Pancreas (tissue), 10 donors: ENCODE results near the gene BLID. TPM values are rescaled to one million over a fixed set of nuclear protein-coding genes. Genes with fewer than 3 reads are reported as not detected.

Source experiments
- ATAC-seq, 4 donors: fragments of 200-7000 bp; cut with Tn5 transposase; one replicate each; pipeline versions ENCODE4 v1.8.0 to v1.9.1; 2020; ENCODE audit warnings: mild to moderate bottlenecking in 4 of 4, moderate library complexity in 4 of 4
- DNase-seq, 6 donors: peaks; one replicate each; pipeline ENCODE4 v3.0.0-alpha.2; 2020
- FAIRE-seq: peaks from 2 replicates; lab custom pipeline; 2012; peaks lifted over from hg19 to GRCh38; lab: Jason Lieb, UNC
- H3K27ac ChIP-seq, 4 donors: fragments of 200-600 bp; sonication (generic); 1 replicate in 3 of 4; 2 replicates in 1 of 4; pipeline versions ENCODE4 v1.5.0 to v1.8.0; 2020
- H3K27me3 ChIP-seq, 4 donors: fragments of 200-600 bp; one replicate each; pipeline ENCODE4 v1.8.0; 2021
- H3K36me3 ChIP-seq, 3 donors: fragments of 200-600 bp; sonication (generic) in 1 of 3; one replicate each; pipeline versions ENCODE4 v1.5.0 to v1.8.0; 2020 to 2021
- H3K4me1 ChIP-seq, 3 donors: fragments of 200-600 bp; one replicate each; pipeline ENCODE4 v1.8.0; 2021
- H3K4me3 ChIP-seq, 4 donors: fragments of 200-600 bp; sonication (generic) in 2 of 4; one replicate each; pipeline versions ENCODE4 v1.5.0 to v1.8.0; 2020 to 2021
- H3K9me3 ChIP-seq, 4 donors: fragments of 200-600 bp; one replicate each; pipeline ENCODE4 v1.8.0; 2021
- WGBS, 2 donors: extraction: QIAGEN DNeasy Blood & Tissue Kit; methylation state at CpG; one replicate each; pipeline ENCODE4 v1.1.7; 2013; 5-methylcytosine and 5-hydroxymethylcytosine counted together
- intact Hi-C, 3 donors: fragments of 100-400 bp; cut with DNase I; formaldehyde crosslinking; loops; one replicate each; pipeline versions ENCODE4 v1.11.1 to v1.14.2; 2022
- polyA plus RNA-seq, 2 donors: library from polyadenylated mRNA; stranded (reverse); fragments of 200-250 nt; gene quantifications; one replicate each; pipeline ENCODE4 v1.2.3, GENCODE V29; 2013
- total RNA-seq, 6 donors: library from RNA; stranded (reverse); fragmentation: NEBNext Ultra II Directional in 4 of 6; extraction: Animal tissue kit (Norgen Biotek cat#: 25700) in 4 of 6; gene quantifications; one replicate each; pipeline versions ENCODE4 v1.2.1 to v1.2.4, GENCODE V29; 2021 to 2023
- TF ChIP-seq, protein P1 (sequence below), 4 donors: fragments of 200-600 bp; sonication (generic) in 3 of 4; IDR thresholded peaks; one replicate each; pipeline versions ENCODE4 v1.5.0 to v1.8.0; 2021; ENCODE audit warnings: antibody characterized with exemption in 4 of 4
- donor health status: healthy with polysubstance abuse.
- donor health status: DM: no; HTN: no; CAD: no; lungs with moderate emphysema.
- donor health status: DM: no; HTN: no; CAD: no.
- donor health status: control.
- donor health status: control.
- donor health status: Bipolar disorder and iron deficiency.
- donor health status: DM: yes; HTN: yes; CAD: no.
- donor health status: DM: no; HTN: no; CAD: no.
- donor health status: DM: no; HTN: no; CAD: no.
- donor health status: DM: yes; HTN: yes; CAD: no.

BLID gene
- total and polyA plus RNA-seq, 8 donors, result not detected

DNA sequence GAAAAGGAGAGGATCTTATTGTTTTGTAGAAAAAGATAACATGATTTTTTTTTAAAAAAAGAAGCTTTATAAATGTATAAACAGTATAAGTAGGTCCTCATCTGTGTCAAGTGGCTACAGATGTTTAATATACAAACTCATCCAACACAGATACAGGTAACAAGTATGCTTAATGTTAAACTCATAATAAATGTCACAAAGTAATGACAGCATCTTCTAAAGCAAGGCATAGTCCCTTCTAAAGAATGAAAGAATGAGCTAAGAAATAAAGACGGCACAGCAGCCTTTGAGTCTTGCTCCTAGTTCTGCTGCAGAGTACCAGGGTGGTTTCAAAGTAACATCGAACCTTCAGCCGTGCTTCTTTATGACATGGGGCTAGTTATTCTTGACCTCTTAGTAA is 28.7 kb upstream of the BLID start:
- no peak for DNase-seq
- Histone ChIP-seq H3K36me3 (no peaks in the 10 kb centered on the region), H3K27ac (no peak overlapping the region), H3K4me3 (no peak overlapping the region), H3K4me1 (no peaks in the 10 kb centered on the region), H3K9me3 (no peaks in the 10 kb centered on the region), H3K27me3 (no peaks in the 10 kb centered on the region)
- ATAC-seq, result no peak
- WGBS, 2 donors, result 80 to 90% methylated on average over 3 of the region's 3 CpGs
- TF ChIP-seq, protein P1, sequence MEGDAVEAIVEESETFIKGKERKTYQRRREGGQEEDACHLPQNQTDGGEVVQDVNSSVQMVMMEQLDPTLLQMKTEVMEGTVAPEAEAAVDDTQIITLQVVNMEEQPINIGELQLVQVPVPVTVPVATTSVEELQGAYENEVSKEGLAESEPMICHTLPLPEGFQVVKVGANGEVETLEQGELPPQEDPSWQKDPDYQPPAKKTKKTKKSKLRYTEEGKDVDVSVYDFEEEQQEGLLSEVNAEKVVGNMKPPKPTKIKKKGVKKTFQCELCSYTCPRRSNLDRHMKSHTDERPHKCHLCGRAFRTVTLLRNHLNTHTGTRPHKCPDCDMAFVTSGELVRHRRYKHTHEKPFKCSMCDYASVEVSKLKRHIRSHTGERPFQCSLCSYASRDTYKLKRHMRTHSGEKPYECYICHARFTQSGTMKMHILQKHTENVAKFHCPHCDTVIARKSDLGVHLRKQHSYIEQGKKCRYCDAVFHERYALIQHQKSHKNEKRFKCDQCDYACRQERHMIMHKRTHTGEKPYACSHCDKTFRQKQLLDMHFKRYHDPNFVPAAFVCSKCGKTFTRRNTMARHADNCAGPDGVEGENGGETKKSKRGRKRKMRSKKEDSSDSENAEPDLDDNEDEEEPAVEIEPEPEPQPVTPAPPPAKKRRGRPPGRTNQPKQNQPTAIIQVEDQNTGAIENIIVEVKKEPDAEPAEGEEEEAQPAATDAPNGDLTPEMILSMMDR (IDR thresholded peaks at IDR 0.05), result no peak
- FAIRE-seq, result no peak
- intact Hi-C loops, result no loop called here

GRCh38 chr11:122141725-122142124 is 25.7 kb upstream of the BLID start:
- Histone ChIP-seq H3K36me3 (no peaks in the 10 kb centered on the region), H3K4me1 (peaks cover 0 to 7% (median 3%) of the 10 kb centered on the region in 3 donors), H3K9me3 (no peaks in the 10 kb centered on the region), H3K27ac (no peak overlapping the region), H3K4me3 (no peak overlapping the region), H3K27me3 (no peaks in the 10 kb centered on the region)
- DNase-seq (no peak), FAIRE-seq (no peak), ATAC-seq (no peak)
- intact Hi-C loops, result no loop called here
- 73 to 78% methylated on average over 7 of the region's 7 CpGs for WGBS, 2 donors
- TF ChIP-seq, protein P1 (IDR thresholded peaks at IDR 0.05), result no peak

GRCh38 chr11:122140500-122140899 is 24.5 kb upstream of the BLID start:
- Histone ChIP-seq H3K27me3 (no peaks in the 10 kb centered on the region), H3K36me3 (no peaks in the 10 kb centered on the region), H3K4me1 (peaks cover 0 to 8% (median 3%) of the 10 kb centered on the region in 3 donors), H3K27ac (no peak overlapping the region), H3K4me3 (no peak overlapping the region), H3K9me3 (no peaks in the 10 kb centered on the region)
- WGBS, 2 donors, result 72% methylated on average over 2 of the region's 2 CpGs
- TF ChIP-seq, protein P1 (IDR thresholded peaks at IDR 0.05), result no peak
- FAIRE-seq (no peak), DNase-seq (no peak), ATAC-seq (no peak)
- intact Hi-C loops, result no loop called here

DNA sequence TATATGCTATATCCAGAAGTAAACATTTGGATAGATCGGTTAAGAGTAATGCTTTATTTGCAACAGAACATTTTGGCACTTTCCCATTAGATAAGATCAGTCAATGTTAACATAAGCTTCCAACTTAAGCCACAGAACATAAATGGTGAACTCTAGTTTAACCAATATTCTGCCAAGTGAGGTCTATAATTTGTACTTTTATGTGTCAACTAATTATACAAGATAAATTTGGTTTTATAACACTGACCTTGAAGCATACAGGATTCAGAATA is 23.5 kb upstream of the BLID start:
- TF ChIP-seq, protein P1 (IDR thresholded peaks at IDR 0.05), result no peak
- peak in 3 of 4 donors; percentile 58 to 67 (median 62) for ATAC-seq
- no peak for FAIRE-seq
- no peak overlapping the region for H3K27ac ChIP-seq
- H3K4me1 ChIP-seq, result peaks cover 0 to 8% (median 3%) of the 10 kb centered on the region in 3 donors
- WGBS, 2 donors, result 6% methylated on average over 1 of the region's 1 CpG
- H3K27me3 ChIP-seq, result no peaks in the 10 kb centered on the region
- no peak for DNase-seq
- no peaks in the 10 kb centered on the region for H3K9me3 ChIP-seq
- intact Hi-C loops, result no loop called here
- no peaks in the 10 kb centered on the region for H3K36me3 ChIP-seq
- no peak overlapping the region for H3K4me3 ChIP-seq

DNA sequence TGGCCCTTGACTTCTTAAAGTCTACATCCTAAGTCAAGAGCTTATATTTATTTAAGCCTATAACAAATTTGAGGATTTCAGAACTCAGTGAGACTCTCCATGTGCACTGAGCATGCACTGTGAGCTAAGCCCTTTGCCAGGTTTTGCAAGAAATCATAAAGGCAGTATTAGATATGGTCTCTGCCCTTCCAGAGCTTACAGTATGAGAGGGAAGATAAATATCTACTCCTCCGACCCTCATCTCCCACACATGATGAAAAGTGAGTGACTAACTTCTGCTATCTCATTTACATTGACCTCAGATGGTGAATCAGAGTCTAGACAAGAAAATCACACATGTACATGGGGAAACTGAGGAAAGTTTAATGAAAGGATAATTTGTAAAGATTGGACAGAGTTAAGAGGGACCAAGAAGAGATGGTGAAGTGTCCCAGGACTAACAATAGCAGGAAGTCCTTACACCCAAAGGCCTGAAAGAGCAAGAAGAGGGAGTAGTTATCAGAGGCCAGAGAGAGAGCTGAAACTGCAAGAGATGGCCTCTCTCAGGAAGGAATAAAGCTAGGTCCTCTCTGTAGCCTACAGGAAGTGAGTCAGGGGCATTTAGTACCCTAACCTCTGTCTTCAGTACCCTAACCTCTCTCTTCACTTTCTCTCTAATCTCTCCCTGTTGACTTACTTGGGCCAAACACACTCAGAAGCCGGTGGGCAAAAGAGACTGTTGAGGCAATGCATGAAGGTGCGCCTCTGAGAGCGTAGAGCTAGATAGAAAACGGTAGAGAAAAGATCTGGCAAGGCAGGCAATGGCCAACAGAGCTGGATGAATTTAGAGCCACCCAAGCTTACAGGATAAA is 23.0 kb upstream of the BLID start:
- H3K9me3 ChIP-seq, result no peaks in the 10 kb centered on the region
- 44 to 49% methylated on average over 5 of the region's 5 CpGs for WGBS, 2 donors
- intact Hi-C loops, result no loop called here
- ATAC-seq, result peak in 1 of 4 donors; percentile 12
- H3K4me1 ChIP-seq, result peaks cover 0 to 8% (median 3%) of the 10 kb centered on the region in 3 donors
- DNase-seq, result no peak
- no peak for FAIRE-seq
- H3K4me3 ChIP-seq, result no peak overlapping the region
- no peak overlapping the region for H3K27ac ChIP-seq
- H3K36me3 ChIP-seq, result no peaks in the 10 kb centered on the region
- no peaks in the 10 kb centered on the region for H3K27me3 ChIP-seq
- TF ChIP-seq, protein P1 (IDR thresholded peaks at IDR 0.05), result no peak
